ENCODE results near the gene RPL31.

The RPL31 gene

DNA sequence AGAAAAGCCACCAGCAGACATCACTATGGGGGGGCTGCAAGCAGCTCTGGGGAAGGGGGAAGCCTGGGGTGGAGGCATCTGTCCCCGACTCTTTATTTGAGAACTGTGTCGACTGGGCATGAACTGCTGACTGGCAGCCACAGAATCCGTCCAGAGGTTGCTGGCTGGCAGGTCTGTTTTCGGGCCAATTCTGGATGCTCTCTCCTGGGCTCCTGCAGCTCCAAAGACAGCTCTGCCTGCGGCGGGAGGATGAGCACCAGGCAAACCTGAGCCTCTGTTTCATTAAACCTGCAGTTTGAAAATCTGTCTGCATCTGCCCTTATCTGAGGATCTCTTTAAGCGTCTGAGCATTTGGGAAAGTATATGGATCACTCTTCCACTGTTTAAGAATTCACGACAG lies 34.4 kb upstream of the RPL31 start:
- Histone ChIP-seq H3K36me3 (ENCODE audit: insufficient read depth, insufficient read length, low read length) (no peaks in the 10 kb centered on the region), H3K9me3 (ENCODE audit: insufficient read depth, low read length) (no peaks in the 10 kb centered on the region)
- no peak for DNase-seq (ENCODE audit: low read depth, low spot score)

DNA sequence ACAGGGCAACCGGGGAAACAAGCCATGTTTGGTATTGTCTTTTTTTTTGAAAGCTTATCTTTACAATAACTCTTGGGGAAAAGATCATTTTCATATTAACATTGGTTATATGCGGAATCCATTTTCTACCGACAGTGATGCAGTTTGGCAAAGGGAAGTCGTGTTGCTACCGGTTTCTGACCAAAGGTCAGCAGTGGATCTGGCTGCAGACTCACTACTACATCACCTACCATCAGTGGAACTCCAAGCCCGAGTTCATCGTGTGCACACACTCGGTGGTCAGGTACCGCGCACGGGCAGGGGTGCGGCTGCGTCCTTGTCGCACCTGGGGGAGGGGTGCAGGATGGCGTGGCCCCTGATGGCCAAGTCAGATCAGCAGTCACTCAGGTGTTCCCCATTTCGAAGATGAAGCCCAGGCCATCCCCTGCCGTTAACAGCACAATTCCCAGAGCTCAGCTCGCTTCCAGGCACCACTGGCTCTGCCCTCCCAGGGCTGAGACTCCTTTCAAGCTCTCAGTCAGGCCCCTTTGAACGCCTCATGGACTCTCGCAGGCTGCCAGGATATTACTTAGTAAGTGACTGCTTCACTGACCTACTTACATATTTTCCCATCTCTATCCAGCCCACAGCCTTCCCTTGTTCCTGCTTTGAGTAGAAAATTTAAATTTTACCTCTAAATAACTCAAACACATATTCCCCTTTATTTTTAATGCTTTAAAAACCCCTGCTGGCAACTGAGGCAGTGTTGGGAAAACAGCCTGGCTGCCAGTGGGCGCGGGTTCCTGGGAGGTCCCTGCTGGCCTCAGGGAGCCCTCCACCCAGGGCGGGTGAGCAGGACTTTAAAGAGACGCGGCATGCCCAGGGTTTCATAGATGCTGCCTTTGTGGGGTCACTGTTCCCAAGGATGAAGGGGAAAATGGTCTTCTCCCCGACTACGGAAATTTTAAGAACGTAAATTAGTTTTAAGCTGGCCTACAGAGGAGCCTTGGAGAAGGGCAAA lies 33.6 kb upstream of the RPL31 start:
- no peaks in the 10 kb centered on the region for H3K36me3 ChIP-seq (ENCODE audit: insufficient read depth, insufficient read length, low read length)

More for the DNA sequence above, 34.4 kb upstream of the RPL31 start:
- no peaks in the 10 kb centered on the region for H3K4me1 ChIP-seq (ENCODE audit: insufficient read depth, insufficient read length)
- H3K27me3 ChIP-seq (ENCODE audit: insufficient read depth, insufficient read length): no peaks in the 10 kb centered on the region
- no peak overlapping the region for H3K4me3 ChIP-seq (ENCODE audit: insufficient read length, low read depth)
- no peak overlapping the region for H3K9ac ChIP-seq (ENCODE audit: insufficient read length, low read depth)
- TF ChIP-seq YY1 (IDR thresholded peaks at IDR 0.05; ENCODE audit: insufficient read depth, insufficient read length) (no peak), ZNF274 (IDR thresholded peaks at IDR 0.05; ENCODE audit: low read depth, low read length) (no peak), SUZ12 (IDR thresholded peaks at IDR 0.05; ENCODE audit: extremely low read depth, insufficient read depth, insufficient read length) (no peak)

DNA sequence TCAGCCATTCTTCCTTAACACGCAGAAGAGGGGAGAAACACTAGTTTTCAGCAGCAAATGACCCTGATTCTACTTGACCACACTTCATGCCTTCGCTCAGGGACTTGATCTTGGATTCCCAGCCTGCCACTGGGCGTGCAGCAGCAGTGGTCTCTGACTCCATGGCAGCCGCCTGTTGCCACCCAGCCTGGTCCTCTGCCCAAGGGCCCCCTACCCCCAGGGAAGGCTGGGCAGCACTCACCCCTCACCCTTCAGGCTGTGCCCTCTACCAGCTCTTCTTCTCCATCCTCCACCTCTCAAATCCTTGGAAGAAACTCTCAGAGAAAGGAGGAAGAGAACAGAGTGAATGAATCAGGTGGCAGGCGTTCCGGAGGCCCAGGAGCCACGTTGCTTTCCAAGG lies 32.1 kb upstream of the RPL31 start:
- no peak overlapping the region for H3K9ac ChIP-seq (ENCODE audit: insufficient read length, low read depth)
- no peak for DNase-seq (ENCODE audit: low read depth, low spot score)
- H3K4me1 ChIP-seq (ENCODE audit: insufficient read depth, insufficient read length): no peaks in the 10 kb centered on the region
- no peaks in the 10 kb centered on the region for H3K9me3 ChIP-seq (ENCODE audit: insufficient read depth, low read length)
- no peaks in the 10 kb centered on the region for H3K36me3 ChIP-seq (ENCODE audit: insufficient read depth, insufficient read length, low read length)
- TF ChIP-seq ZNF274 (IDR thresholded peaks at IDR 0.05; ENCODE audit: low read depth, low read length) (no peak), YY1 (IDR thresholded peaks at IDR 0.05; ENCODE audit: insufficient read depth, insufficient read length) (no peak), SUZ12 (IDR thresholded peaks at IDR 0.05; ENCODE audit: extremely low read depth, insufficient read depth, insufficient read length) (no peak)
- no peak overlapping the region for H3K4me3 ChIP-seq (ENCODE audit: insufficient read length, low read depth)
- no peaks in the 10 kb centered on the region for H3K27me3 ChIP-seq (ENCODE audit: insufficient read depth, insufficient read length)

More for the DNA sequence above, 33.6 kb upstream of the RPL31 start:
- Histone ChIP-seq H3K4me1 (ENCODE audit: insufficient read depth, insufficient read length) (no peaks in the 10 kb centered on the region), H3K4me3 (ENCODE audit: insufficient read length, low read depth) (no peak overlapping the region), H3K9me3 (ENCODE audit: insufficient read depth, low read length) (no peaks in the 10 kb centered on the region), H3K9ac (ENCODE audit: insufficient read length, low read depth) (no peak overlapping the region), H3K27me3 (ENCODE audit: insufficient read depth, insufficient read length) (no peaks in the 10 kb centered on the region)
- TF ChIP-seq YY1 (IDR thresholded peaks at IDR 0.05; ENCODE audit: insufficient read depth, insufficient read length): no peak
- no peak for TF ChIP-seq SUZ12 (IDR thresholded peaks at IDR 0.05; ENCODE audit: extremely low read depth, insufficient read depth, insufficient read length)
- no peak for TF ChIP-seq ZNF274 (IDR thresholded peaks at IDR 0.05; ENCODE audit: low read depth, low read length)
- DNase-seq (ENCODE audit: low read depth, low spot score): no peak

DNA sequence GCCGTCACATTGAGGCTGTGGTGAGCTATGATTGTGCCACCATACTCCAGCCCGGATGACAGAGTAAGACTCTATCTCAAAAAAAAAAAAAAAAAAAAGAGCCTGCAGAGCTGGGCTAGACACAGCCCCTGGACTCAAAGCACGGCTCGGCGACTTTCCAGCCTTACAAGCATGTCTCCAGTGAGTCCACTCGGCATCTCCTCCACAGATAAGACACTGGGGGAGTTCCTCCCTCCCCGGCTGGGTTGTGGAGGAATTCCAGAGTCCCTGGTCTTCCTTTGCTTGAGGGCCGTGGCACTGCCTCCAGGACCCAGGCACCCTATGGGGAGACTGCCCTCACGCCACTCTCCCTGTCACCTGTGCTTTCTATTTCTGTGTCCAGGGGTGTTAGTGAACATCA lies 30.9 kb upstream of the RPL31 start:
- Histone ChIP-seq H3K9me3 (ENCODE audit: insufficient read depth, low read length) (no peaks in the 10 kb centered on the region), H3K27me3 (ENCODE audit: insufficient read depth, insufficient read length) (no peaks in the 10 kb centered on the region), H3K4me3 (ENCODE audit: insufficient read length, low read depth) (no peak overlapping the region), H3K4me1 (ENCODE audit: insufficient read depth, insufficient read length) (no peaks in the 10 kb centered on the region), H3K36me3 (ENCODE audit: insufficient read depth, insufficient read length, low read length) (no peaks in the 10 kb centered on the region), H3K9ac (ENCODE audit: insufficient read length, low read depth) (no peak overlapping the region)
- DNase-seq (ENCODE audit: low read depth, low spot score): no peak
- TF ChIP-seq SUZ12 (IDR thresholded peaks at IDR 0.05; ENCODE audit: extremely low read depth, insufficient read depth, insufficient read length) (no peak), ZNF274 (IDR thresholded peaks at IDR 0.05; ENCODE audit: low read depth, low read length) (no peak), YY1 (IDR thresholded peaks at IDR 0.05; ENCODE audit: insufficient read depth, insufficient read length) (no peak)

DNA sequence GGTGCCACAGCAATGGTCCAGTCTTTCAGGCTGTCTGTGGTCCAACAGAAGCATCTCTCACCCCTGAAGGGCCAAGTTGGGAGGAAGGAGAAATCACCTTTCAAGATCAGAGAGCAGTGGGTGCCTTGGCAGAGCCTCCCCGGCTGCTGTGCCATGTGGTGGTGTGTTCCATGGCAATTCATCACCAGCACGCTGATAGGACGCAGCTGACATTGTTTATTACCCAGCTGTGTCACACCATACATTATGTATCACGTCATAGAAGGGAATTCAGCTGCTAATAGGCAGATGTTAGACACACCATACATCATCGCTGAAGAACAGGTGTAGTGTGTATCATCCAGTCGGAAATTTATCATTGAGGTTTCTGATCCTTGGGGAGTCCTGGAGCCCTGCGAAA lies 29.6 kb upstream of the RPL31 start:
- no peak overlapping the region for H3K4me3 ChIP-seq (ENCODE audit: insufficient read length, low read depth)
- no peak for DNase-seq (ENCODE audit: low read depth, low spot score)
- TF ChIP-seq YY1 (IDR thresholded peaks at IDR 0.05; ENCODE audit: insufficient read depth, insufficient read length): no peak
- TF ChIP-seq SUZ12 (IDR thresholded peaks at IDR 0.05; ENCODE audit: extremely low read depth, insufficient read depth, insufficient read length): no peak
- TF ChIP-seq ZNF274 (IDR thresholded peaks at IDR 0.05; ENCODE audit: low read depth, low read length): no peak
- H3K4me1 ChIP-seq (ENCODE audit: insufficient read depth, insufficient read length): no peaks in the 10 kb centered on the region
- H3K9ac ChIP-seq (ENCODE audit: insufficient read length, low read depth): no peak overlapping the region
- no peaks in the 10 kb centered on the region for H3K9me3 ChIP-seq (ENCODE audit: insufficient read depth, low read length)
- H3K36me3 ChIP-seq (ENCODE audit: insufficient read depth, insufficient read length, low read length): no peaks in the 10 kb centered on the region
- H3K27me3 ChIP-seq (ENCODE audit: insufficient read depth, insufficient read length): no peaks in the 10 kb centered on the region

DNA sequence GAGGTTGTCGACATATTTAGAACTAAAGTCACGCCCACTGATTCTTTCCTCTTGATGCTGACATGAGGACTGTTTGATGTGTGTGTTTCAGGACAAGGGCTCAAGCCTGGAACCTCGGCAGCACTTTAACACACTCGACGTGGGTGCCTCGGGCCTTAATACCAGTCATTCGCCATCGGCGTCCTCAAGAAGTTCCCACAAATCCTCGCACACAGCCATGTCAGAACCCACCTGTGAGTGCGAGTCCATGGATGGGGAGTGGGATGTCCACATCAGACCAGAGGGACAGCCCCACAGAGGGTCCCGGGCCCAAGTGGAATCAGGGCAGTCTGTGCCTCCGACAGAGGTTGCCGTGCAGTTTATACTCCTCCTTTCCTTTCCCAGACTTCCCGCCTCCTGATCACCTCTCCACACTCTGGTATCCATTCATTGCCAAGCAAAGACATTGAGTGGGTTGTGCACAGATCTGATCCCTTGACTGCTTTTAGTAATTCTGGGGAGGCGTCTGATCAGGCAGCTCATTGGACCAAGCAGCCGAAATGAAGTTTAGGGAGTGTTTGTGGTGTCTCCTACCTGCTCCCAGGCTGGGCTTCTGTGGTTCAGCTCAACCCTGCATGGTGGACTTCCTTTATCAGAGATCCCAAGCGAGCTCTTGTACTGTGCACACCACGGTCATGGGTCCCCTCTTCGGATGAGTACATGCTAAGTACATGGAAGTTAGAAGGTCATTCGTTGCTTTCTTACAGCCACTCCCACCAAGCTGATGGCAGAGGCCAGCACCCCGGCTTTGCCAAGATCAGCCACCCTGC lies 27.2 kb upstream of the RPL31 start:
- H3K36me3 ChIP-seq (ENCODE audit: insufficient read depth, insufficient read length, low read length): no peaks in the 10 kb centered on the region
- no peak overlapping the region for H3K4me3 ChIP-seq (ENCODE audit: insufficient read length, low read depth)
- H3K27me3 ChIP-seq (ENCODE audit: insufficient read depth, insufficient read length): no peaks in the 10 kb centered on the region
- TF ChIP-seq SUZ12 (IDR thresholded peaks at IDR 0.05; ENCODE audit: extremely low read depth, insufficient read depth, insufficient read length) (no peak), ZNF274 (IDR thresholded peaks at IDR 0.05; ENCODE audit: low read depth, low read length) (no peak), YY1 (IDR thresholded peaks at IDR 0.05; ENCODE audit: insufficient read depth, insufficient read length) (no peak)
- H3K9ac ChIP-seq (ENCODE audit: insufficient read length, low read depth): no peak overlapping the region
- H3K4me1 ChIP-seq (ENCODE audit: insufficient read depth, insufficient read length): no peaks in the 10 kb centered on the region
- no peaks in the 10 kb centered on the region for H3K9me3 ChIP-seq (ENCODE audit: insufficient read depth, low read length)
- DNase-seq (ENCODE audit: low read depth, low spot score): no peak

DNA sequence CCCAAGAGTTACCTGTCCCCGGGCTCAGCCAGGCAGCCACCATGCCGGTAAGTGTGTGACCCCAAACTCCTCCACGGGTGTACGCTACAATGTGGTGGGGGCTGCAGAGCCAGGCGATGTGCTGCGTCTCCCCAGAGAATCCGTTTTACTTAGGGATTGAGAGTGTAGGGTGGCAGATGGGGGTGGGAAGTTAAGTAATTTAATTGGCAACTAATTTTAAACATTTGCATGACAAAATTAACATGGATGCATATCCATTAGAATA lies 26.6 kb upstream of the RPL31 start:
- Histone ChIP-seq H3K9me3 (ENCODE audit: insufficient read depth, low read length) (no peaks in the 10 kb centered on the region), H3K36me3 (ENCODE audit: insufficient read depth, insufficient read length, low read length) (no peaks in the 10 kb centered on the region), H3K4me1 (ENCODE audit: insufficient read depth, insufficient read length) (no peaks in the 10 kb centered on the region), H3K9ac (ENCODE audit: insufficient read length, low read depth) (no peak overlapping the region), H3K4me3 (ENCODE audit: insufficient read length, low read depth) (no peak overlapping the region), H3K27me3 (ENCODE audit: insufficient read depth, insufficient read length) (no peaks in the 10 kb centered on the region)
- DNase-seq (ENCODE audit: low read depth, low spot score): no peak
- no peak for TF ChIP-seq YY1 (IDR thresholded peaks at IDR 0.05; ENCODE audit: insufficient read depth, insufficient read length)

Data from NT2/D1 (cell line).